HepG2 (cell line): Measurements from ENCODE around the gene SNRNP35. TPM values are rescaled to one million over a fixed set of nuclear protein-coding genes. Genes with fewer than 3 reads are reported as not detected.

Experiments
- HMG20B ChIP-seq: conservative IDR thresholded peaks from 2 replicates; pipeline ENCODE4 v1.6.1; 2016; ENCODE audit warnings: missing genetic modification reagents, missing compliant biosample characterization
- MLX ChIP-seq: IDR thresholded peaks from 2 replicates; pipeline ENCODE4 v1.6.1; 2016
- NFKB2 ChIP-seq: sonication (generic); formaldehyde crosslinking; IDR thresholded peaks from 2 replicates; pipeline ENCODE4 v1.4.0; 2020; ENCODE audit warnings: missing genetic modification reagents, borderline replicate concordance
- REPIN1 ChIP-seq: sonication (generic); formaldehyde crosslinking; IDR thresholded peaks from 2 replicates; pipeline ENCODE4 v1.8.0; 2022; ENCODE audit warnings: missing genetic modification reagents, low read depth, mild to moderate bottlenecking, borderline replicate concordance
- SIX4 ChIP-seq: sonication (generic); formaldehyde crosslinking; IDR thresholded peaks from 2 replicates; pipeline ENCODE4 v1.4.0; 2020; ENCODE audit warnings: missing genetic modification reagents
- SYNCRIP ChIP-seq: fragments of 200-400 bp; formaldehyde crosslinking; IDR thresholded peaks from 2 replicates; pipeline ENCODE4 v1.6.1; 2018; ENCODE audit warnings: mild to moderate bottlenecking, low read depth, low read length; ENCODE audit not compliant: insufficient read depth
- TAF1 ChIP-seq: sonication (generic); formaldehyde crosslinking; IDR thresholded peaks from 2 replicates; pipeline ENCODE4 v1.4.0; 2020; ENCODE audit warnings: missing genetic modification reagents
- TCF7 ChIP-seq: sonication (generic); IDR thresholded peaks from 2 replicates; pipeline ENCODE4 v1.6.1; 2016; ENCODE audit warnings: antibody characterized with exemption, low read depth
- TEAD2 ChIP-seq: sonication (generic); formaldehyde crosslinking; IDR thresholded peaks from 2 replicates; pipeline ENCODE4 v1.9.0; 2021; ENCODE audit warnings: missing genetic modification reagents
- TSC22D2 ChIP-seq: sonication (generic); formaldehyde crosslinking; IDR thresholded peaks from 2 replicates; pipeline ENCODE4 v1.5.1; 2020; ENCODE audit warnings: missing genetic modification reagents, mild to moderate bottlenecking, borderline replicate concordance
- ZBTB10 ChIP-seq: sonication (generic); formaldehyde crosslinking; IDR thresholded peaks from 2 replicates; pipeline ENCODE4 v1.4.0; 2020; ENCODE audit warnings: missing genetic modification reagents, borderline replicate concordance
- ZBTB33 ChIP-seq: sonication (generic); formaldehyde crosslinking; IDR thresholded peaks from 2 replicates; pipeline ENCODE4 v1.4.0; 2020; ENCODE audit warnings: missing genetic modification reagents
- ZBTB7A ChIP-seq: sonication (generic); formaldehyde crosslinking; IDR thresholded peaks from 2 replicates; pipeline ENCODE4 v1.8.0; 2022; ENCODE audit warnings: mild to moderate bottlenecking, missing genetic modification reagents
- ZMYM4 ChIP-seq: sonication (generic); formaldehyde crosslinking; IDR thresholded peaks from 2 replicates; pipeline ENCODE4 v1.8.1; 2023; ENCODE audit warnings: mild to moderate bottlenecking, missing genetic modification reagents
- ZNF143 ChIP-seq: sonication (generic); formaldehyde crosslinking; IDR thresholded peaks from 2 replicates; pipeline ENCODE4 v1.4.0; 2020; ENCODE audit warnings: missing genetic modification reagents
- ZNF343 ChIP-seq: sonication (generic); formaldehyde crosslinking; IDR thresholded peaks from 2 replicates; pipeline ENCODE4 v1.4.0; 2020; ENCODE audit warnings: mild to moderate bottlenecking, missing genetic modification reagents
- ZNF414 ChIP-seq: sonication (generic); formaldehyde crosslinking; IDR thresholded peaks from 2 replicates; pipeline ENCODE4 v1.5.0; 2020; ENCODE audit warnings: missing genetic modification reagents
- ZNF747 ChIP-seq: sonication (generic); formaldehyde crosslinking; IDR thresholded peaks from 2 replicates; pipeline ENCODE4 v1.8.1; 2023; ENCODE audit warnings: missing genetic modification reagents, mild to moderate bottlenecking, borderline replicate concordance
- ZNF768 ChIP-seq: sonication (generic); formaldehyde crosslinking; IDR thresholded peaks from 2 replicates; pipeline ENCODE4 v1.4.0; 2020; ENCODE audit warnings: missing genetic modification reagents
- polyA plus RNA-seq, 8 experiments: library from polyadenylated mRNA; depleted of rRNA in 3 of 8; stranded (reverse) in 7 of 8; unstranded in 1 of 8; fragments of >200 nt; fragmentation: Illumina TruSeq in 4 of 8; extraction: Trizol in 4 of 8; gene quantifications; 2 replicates each; pipeline versions ENCODE4 v1.2.1 to v1.2.3, GENCODE V29; 2011 to 2016; ENCODE audit warnings: low read depth in 4 of 8, missing spikeins in 1 of 8, mixed read lengths in 1 of 8; ENCODE audit not compliant: insufficient read depth in 1 of 8
- total RNA-seq, 5 experiments: library from RNA; depleted of rRNA; stranded (reverse); fragments of >200 nt; fragmentation: Illumina TruSeq; extraction: Trizol; gene quantifications; 2 replicates each; pipeline ENCODE4 v1.2.3, GENCODE V29; 2016; ENCODE audit warnings: low read depth in 1 of 5
- TF ChIP-seq, protein P1 (sequence below): sonication (generic); formaldehyde crosslinking; conservative IDR thresholded peaks from 2 replicates; pipeline ENCODE4 v1.4.0; 2020; ENCODE audit warnings: mild to moderate bottlenecking, missing genetic modification reagents, moderate library complexity

SNRNP35 gene
- total and polyA plus RNA-seq, 2 of the 13 experiments (the other 11 are each of a cell fraction or from before 2014, with no cell fraction given) = 11.3 to 22.6 TPM

DNA sequence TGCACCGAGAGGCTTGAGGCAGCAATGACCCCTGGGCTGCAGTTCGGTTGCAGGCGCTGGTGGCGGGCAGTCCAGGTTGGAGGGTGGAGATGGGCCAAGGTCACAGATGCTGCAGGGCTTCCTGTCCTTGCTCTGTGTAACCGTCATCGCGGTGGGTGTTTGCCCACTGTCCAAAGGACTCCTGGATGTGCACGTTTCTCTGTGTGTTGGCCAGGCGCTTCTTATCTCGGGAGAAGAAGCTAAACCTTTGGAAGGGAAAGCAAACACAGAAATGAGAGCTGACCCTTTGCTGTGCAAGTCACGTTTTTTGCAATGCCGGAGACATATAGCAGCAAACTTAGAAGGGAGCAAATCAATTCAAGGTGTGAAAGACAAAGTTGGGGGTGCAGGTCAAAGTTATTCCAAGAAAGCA, 14.5 kb downstream of the SNRNP35 start (continued):
- TF ChIP-seq ZBTB10 (CRISPR knock-in tag) (peak; percentile 59; the same call in 1 of the 2 replicates), REPIN1 (0 out of 2 replicates have a peak, but pooled peaks have one; percentile 72), ZNF768 (CRISPR knock-in tag) (peak; percentile 39; the same call in 1 of the 2 replicates), ZMYM4 (CRISPR knock-in tag) (peak; percentile 76), TCF7 (peak; percentile 40), ZNF414 (CRISPR knock-in tag) (peak; percentile 39; the same call in 1 of the 2 replicates), ZNF143 (CRISPR knock-in tag) (0 out of 2 replicates have a peak, but pooled peaks have one; percentile 45), SYNCRIP (no peak), TEAD2 (CRISPR knock-in tag) (no peak), TSC22D2 (no peak), MLX (CRISPR knock-in tag) (peak; percentile 91), HMG20B (CRISPR knock-in tag) (0 out of 2 replicates have a peak, but pooled peaks have one; percentile 39), TAF1 (peak; percentile 38; the same call in 1 of the 2 replicates), ZNF343 (CRISPR knock-in tag) (peak; percentile 58; the same call in 1 of the 2 replicates), NFKB2 (CRISPR knock-in tag) (peak; percentile 46; the same call in 1 of the 2 replicates), SIX4 (peak; percentile 66; the same call in 1 of the 2 replicates), ZBTB7A (CRISPR knock-in tag) (peak; percentile 73; the same call in 1 of the 2 replicates), ZBTB33 (CRISPR knock-in tag) (peak; percentile 62; the same call in 1 of the 2 replicates), ZNF747 (CRISPR knock-in tag) (peak; percentile 90; the same call in 1 of the 2 replicates)
- TF ChIP-seq, protein P1, sequence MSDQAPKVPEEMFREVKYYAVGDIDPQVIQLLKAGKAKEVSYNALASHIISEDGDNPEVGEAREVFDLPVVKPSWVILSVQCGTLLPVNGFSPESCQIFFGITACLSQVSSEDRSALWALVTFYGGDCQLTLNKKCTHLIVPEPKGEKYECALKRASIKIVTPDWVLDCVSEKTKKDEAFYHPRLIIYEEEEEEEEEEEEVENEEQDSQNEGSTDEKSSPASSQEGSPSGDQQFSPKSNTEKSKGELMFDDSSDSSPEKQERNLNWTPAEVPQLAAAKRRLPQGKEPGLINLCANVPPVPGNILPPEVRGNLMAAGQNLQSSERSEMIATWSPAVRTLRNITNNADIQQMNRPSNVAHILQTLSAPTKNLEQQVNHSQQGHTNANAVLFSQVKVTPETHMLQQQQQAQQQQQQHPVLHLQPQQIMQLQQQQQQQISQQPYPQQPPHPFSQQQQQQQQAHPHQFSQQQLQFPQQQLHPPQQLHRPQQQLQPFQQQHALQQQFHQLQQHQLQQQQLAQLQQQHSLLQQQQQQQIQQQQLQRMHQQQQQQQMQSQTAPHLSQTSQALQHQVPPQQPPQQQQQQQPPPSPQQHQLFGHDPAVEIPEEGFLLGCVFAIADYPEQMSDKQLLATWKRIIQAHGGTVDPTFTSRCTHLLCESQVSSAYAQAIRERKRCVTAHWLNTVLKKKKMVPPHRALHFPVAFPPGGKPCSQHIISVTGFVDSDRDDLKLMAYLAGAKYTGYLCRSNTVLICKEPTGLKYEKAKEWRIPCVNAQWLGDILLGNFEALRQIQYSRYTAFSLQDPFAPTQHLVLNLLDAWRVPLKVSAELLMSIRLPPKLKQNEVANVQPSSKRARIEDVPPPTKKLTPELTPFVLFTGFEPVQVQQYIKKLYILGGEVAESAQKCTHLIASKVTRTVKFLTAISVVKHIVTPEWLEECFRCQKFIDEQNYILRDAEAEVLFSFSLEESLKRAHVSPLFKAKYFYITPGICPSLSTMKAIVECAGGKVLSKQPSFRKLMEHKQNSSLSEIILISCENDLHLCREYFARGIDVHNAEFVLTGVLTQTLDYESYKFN (CRISPR knock-in tag) = peak; percentile 95
